ENCODE data around the gene CDK5RAP2.

DNA sequence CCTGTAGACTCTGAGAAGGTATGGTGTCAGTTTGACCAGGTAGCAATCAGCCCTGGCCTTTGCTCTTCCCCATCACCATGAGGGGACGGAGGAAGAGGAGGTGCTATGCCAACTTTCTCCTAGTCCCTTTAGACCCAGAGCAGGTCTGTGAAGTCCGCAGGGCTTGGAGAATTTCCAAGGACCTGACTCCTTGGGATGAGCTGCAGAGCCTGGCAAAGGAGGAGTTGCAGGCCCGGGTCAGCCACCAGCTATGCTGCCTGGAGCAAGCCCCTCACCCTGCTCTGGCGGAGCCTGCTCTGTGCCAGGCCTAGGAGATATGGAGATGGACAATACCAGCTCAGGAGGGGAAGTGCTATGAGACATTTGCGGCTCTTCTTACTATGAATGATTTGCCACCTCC is 188.3 kb downstream of the CDK5RAP2 start:
- TF ChIP-seq, protein P1, sequence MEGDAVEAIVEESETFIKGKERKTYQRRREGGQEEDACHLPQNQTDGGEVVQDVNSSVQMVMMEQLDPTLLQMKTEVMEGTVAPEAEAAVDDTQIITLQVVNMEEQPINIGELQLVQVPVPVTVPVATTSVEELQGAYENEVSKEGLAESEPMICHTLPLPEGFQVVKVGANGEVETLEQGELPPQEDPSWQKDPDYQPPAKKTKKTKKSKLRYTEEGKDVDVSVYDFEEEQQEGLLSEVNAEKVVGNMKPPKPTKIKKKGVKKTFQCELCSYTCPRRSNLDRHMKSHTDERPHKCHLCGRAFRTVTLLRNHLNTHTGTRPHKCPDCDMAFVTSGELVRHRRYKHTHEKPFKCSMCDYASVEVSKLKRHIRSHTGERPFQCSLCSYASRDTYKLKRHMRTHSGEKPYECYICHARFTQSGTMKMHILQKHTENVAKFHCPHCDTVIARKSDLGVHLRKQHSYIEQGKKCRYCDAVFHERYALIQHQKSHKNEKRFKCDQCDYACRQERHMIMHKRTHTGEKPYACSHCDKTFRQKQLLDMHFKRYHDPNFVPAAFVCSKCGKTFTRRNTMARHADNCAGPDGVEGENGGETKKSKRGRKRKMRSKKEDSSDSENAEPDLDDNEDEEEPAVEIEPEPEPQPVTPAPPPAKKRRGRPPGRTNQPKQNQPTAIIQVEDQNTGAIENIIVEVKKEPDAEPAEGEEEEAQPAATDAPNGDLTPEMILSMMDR (IDR thresholded peaks at IDR 0.05), result no peak
- TF ChIP-seq POLR2A (IDR thresholded peaks at IDR 0.05) (no peak), EP300 (IDR thresholded peaks at IDR 0.05) (no peak), POLR2AphosphoS5 (IDR thresholded peaks at IDR 0.05) (no peak)
